Chondrocyte (in vitro differentiated cells): Measurements from ENCODE around the gene R3HDM1. TPM values are rescaled to one million over a fixed set of nuclear protein-coding genes. Genes with fewer than 3 reads are reported as not detected.
A peak's percentile ranks its signal among the peaks of the same experiment; 100 is the strongest.

ENCODE experiments used
- DNase-seq: peaks from one replicate; pipeline ENCODE4 v3.0.0; 2021; ENCODE audit warnings: mixed read lengths, low spot score
- H3K27ac Mint-ChIP-seq: one replicate; pipeline ENCODE4 v1.8.0; 2021; ENCODE audit warnings: mild to moderate bottlenecking, moderate library complexity, mixed read lengths; ENCODE audit not compliant: unreplicated experiment
- H3K27me3 Mint-ChIP-seq: 2 replicates; pipeline ENCODE4 v1.8.0; 2021; ENCODE audit warnings: low read depth, mixed read lengths
- H3K36me3 Mint-ChIP-seq: 2 replicates; pipeline ENCODE4 v1.8.0; 2021; ENCODE audit warnings: low read depth, mixed read lengths
- H3K4me1 Mint-ChIP-seq: 2 replicates; pipeline ENCODE4 v1.8.0; 2021; ENCODE audit warnings: low read depth, mild to moderate bottlenecking, mixed read lengths
- H3K4me3 Mint-ChIP-seq: one replicate; pipeline ENCODE4 v1.8.0; 2021; ENCODE audit warnings: mild to moderate bottlenecking, moderate library complexity, mixed read lengths; ENCODE audit not compliant: unreplicated experiment
- H3K9me3 Mint-ChIP-seq: 2 replicates; pipeline ENCODE4 v1.8.0; 2021; ENCODE audit warnings: low read depth, mixed read lengths
- total RNA-seq: library from RNA; stranded (reverse); gene quantifications from 3 replicates; pipeline ENCODE4 v1.2.1, GENCODE V29; 2021
- TF ChIP-seq, protein P1 (sequence below): fragments of 200-600 bp; sonication (generic); IDR thresholded peaks from 2 replicates; pipeline ENCODE4 v1.5.0; 2021; ENCODE audit warnings: antibody characterized with exemption, mild to moderate bottlenecking, moderate library complexity

R3HDM1 gene
- total RNA-seq, 1 donor from 2014 or later = 28.2 TPM

DNA sequence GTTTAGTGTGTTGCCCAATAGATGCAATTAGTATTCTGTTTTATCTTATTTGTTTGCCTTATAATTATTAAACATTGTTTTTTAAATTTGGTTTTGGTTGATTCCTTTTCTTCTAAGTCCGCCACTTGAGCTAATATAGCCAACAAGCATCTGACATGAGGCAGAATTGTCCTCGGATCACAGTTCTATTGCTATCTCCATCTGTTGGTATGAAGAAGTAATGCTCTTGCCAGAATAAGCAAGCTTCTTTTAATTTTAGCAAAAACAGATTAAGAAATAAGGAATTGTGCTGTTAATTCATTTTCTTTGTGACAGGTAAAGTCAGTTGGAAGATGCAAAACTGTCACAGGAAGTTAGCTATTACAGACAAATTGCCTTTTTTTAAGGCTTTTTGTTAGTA, 54.3 kb downstream of the R3HDM1 start:
- no peaks in the 10 kb centered on the region for H3K9me3 Mint-ChIP-seq
- no peaks in the 10 kb centered on the region for H3K27me3 Mint-ChIP-seq
- DNase-seq = no peak

DNA sequence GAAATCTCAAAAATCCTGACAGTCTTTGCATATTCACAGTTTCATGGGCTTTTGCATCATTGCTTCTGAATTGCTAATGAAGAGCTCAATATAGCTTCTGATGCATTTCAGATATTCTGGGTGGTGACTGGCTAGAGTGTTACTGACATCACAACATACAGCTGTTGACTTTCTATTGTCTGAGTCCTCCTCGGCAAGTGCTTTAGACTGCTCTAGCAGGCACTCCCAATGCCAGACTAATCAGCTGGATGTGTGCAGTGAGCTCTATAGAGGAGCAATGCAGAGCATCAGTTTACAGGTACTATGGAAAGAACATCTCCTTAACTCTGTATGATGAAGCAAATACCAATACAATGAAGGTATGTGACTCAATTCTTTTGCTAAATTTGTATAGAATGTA, 54.9 kb downstream of the R3HDM1 start:
- H3K4me1 Mint-ChIP-seq = peaks cover 6% of the 10 kb centered on the region
- H3K9me3 Mint-ChIP-seq = no peaks in the 10 kb centered on the region
- TF ChIP-seq, protein P1, sequence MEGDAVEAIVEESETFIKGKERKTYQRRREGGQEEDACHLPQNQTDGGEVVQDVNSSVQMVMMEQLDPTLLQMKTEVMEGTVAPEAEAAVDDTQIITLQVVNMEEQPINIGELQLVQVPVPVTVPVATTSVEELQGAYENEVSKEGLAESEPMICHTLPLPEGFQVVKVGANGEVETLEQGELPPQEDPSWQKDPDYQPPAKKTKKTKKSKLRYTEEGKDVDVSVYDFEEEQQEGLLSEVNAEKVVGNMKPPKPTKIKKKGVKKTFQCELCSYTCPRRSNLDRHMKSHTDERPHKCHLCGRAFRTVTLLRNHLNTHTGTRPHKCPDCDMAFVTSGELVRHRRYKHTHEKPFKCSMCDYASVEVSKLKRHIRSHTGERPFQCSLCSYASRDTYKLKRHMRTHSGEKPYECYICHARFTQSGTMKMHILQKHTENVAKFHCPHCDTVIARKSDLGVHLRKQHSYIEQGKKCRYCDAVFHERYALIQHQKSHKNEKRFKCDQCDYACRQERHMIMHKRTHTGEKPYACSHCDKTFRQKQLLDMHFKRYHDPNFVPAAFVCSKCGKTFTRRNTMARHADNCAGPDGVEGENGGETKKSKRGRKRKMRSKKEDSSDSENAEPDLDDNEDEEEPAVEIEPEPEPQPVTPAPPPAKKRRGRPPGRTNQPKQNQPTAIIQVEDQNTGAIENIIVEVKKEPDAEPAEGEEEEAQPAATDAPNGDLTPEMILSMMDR = no peak
- H3K36me3 Mint-ChIP-seq = no peaks in the 10 kb centered on the region
- no peak overlapping the region for H3K27ac Mint-ChIP-seq
- H3K4me3 Mint-ChIP-seq = no peak overlapping the region
- no peaks in the 10 kb centered on the region for H3K27me3 Mint-ChIP-seq
- no peak for DNase-seq

More for the DNA sequence above, 54.3 kb downstream of the R3HDM1 start:
- no peak overlapping the region for H3K4me3 Mint-ChIP-seq
- H3K4me1 Mint-ChIP-seq = peaks cover 6% of the 10 kb centered on the region
- H3K36me3 Mint-ChIP-seq = no peaks in the 10 kb centered on the region
- TF ChIP-seq, protein P1 = peak; percentile 56
- H3K27ac Mint-ChIP-seq = no peak overlapping the region

DNA sequence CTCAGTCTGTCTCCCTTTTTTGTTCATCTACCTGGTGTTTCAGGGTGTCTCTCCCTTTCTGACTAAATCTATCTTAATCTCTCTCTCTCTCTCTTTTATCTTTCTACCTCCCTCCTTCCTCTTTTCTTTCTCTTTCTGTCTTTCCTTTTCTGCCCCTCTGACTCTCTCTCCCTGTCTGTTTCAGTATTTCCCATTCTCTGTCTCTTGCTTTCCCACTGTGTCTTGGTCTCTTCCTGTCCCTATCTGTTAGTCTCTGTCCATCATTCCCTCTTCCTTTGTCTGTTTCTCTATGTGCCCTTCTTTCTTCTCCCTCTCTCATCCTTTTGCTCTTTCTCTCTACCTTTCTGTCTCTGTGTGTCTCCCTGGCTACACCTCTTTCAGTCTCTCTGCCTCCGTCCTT, 56.7 kb downstream of the R3HDM1 start:
- Mint-ChIP-seq H3K9me3 (peaks cover 6% of the 10 kb centered on the region), H3K4me3 (no peak overlapping the region), H3K27me3 (no peaks in the 10 kb centered on the region), H3K36me3 (no peaks in the 10 kb centered on the region), H3K4me1 (peaks cover 4% of the 10 kb centered on the region), H3K27ac (no peak overlapping the region)
- DNase-seq = no peak
- TF ChIP-seq, protein P1 = no peak

DNA sequence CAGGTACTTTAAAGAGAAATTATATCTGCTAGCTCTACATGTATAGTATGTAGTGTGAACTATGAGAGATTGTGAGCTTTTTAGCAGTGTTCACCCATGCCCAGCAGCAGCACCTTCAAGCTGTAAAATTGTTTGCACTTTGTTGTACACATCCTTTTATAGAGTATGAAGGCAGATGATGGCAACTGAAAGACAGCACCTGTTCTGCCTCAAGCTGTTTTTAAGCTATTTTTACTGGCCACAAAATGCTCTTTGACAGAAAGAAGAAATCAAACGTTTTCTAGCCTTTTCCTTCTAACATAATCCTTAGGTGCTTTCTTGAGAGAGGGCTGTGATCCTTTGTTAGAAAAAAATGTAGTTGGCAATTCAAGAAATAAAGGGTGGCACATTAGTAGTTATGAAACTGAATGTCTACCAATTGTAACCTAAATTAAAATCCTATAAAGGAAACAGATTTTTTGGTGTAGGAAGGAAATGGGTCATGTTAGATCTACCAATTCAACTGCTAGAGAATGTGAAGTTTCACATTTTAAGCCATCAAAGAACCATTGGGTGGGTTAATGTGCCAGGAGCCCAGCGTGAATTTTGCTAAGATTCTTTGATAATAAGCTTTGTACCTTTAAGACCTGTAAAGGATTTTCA, 59.5 kb downstream of the R3HDM1 start:
- Mint-ChIP-seq H3K4me1 (peaks cover 4% of the 10 kb centered on the region), H3K4me3 (no peak overlapping the region), H3K9me3 (peaks cover 6% of the 10 kb centered on the region), H3K27me3 (no peaks in the 10 kb centered on the region), H3K36me3 (peaks cover 2% of the 10 kb centered on the region), H3K27ac (no peak overlapping the region)
- no peak for DNase-seq
- TF ChIP-seq, protein P1 = no peak

DNA sequence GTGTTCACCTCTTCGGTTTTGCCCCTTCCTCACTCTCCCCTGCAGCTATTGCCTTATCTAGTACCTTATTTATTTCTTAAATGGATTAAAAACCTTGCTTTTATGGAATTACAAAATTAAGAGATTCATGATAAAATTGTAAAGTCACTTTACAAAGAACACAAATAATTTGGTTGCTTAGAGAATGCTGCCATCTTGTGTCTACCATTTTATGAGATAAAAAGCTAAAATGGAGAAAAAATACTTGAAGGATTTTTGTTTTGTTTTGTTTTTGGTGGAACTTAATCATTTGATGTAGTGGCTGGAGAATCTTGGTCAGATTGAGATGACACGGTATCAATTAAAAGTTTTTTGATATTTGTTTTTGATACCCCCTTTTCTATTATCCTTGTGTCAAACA, 69.6 kb downstream of the R3HDM1 start:
- no peak overlapping the region for H3K4me3 Mint-ChIP-seq
- DNase-seq = no peak
- H3K9me3 Mint-ChIP-seq = no peaks in the 10 kb centered on the region
- peaks cover 8% of the 10 kb centered on the region for H3K4me1 Mint-ChIP-seq
- peaks cover 7% of the 10 kb centered on the region for H3K36me3 Mint-ChIP-seq
- no peaks in the 10 kb centered on the region for H3K27me3 Mint-ChIP-seq
- TF ChIP-seq, protein P1 = peak; percentile 74
- H3K27ac Mint-ChIP-seq = no peak overlapping the region
